ENCODE data around the gene RPLP2. TPM values are rescaled to one million over a fixed set of nuclear protein-coding genes. Genes with fewer than 3 reads are reported as not detected.
A peak's percentile ranks its signal among the peaks of the same experiment; 100 is the strongest.

RPLP2 gene
- polyA plus RNA-seq (632 to 1,901 TPM (median 797 TPM) in 3 replicates), polyA minus RNA-seq (250 to 697 TPM (median 466 TPM) in 3 replicates)
- 1,669 TPM for polyA plus RNA-seq (2011; ENCODE audit: low read depth)
- polyA plus RNA-seq (2011; cell fraction: cytosol; rRNA removed) = 900 and 1,809 TPM in 2 replicates
- polyA plus RNA-seq (2011; cell fraction: nucleus; rRNA removed) = 325 and 365 TPM in 2 replicates
- 1,716 and 2,327 TPM in 2 replicates for polyA plus RNA-seq (2012; ENCODE audit: low replicate concordance)
- polyA minus RNA-seq (2011; cell fraction: cytosol; rRNA and poly(A)+ RNA removed) = 1,353 TPM
- 148 and 153 TPM in 2 replicates for polyA minus RNA-seq (2011; cell fraction: nucleus; rRNA and poly(A)+ RNA removed)

GRCh38 chr11:809287-810039 is at the start of gene RPLP2:
Gene RPLP2 (plus strand): TSS chr11:809967. CDS start chr11:810235, 268 bp downstream.
- H3K4me2 ChIP-seq (ENCODE audit: control insufficient read depth, extremely low read depth, insufficient read depth, low read depth, low read length) = peak within 1 kb of the TSS; percentile 99
- TF ChIP-seq CTCF (optimal IDR thresholded peaks at IDR 0.05 in 1 of 3, IDR thresholded peaks at IDR 0.05 in 1 of 3, conservative IDR thresholded peaks at IDR 0.05 in 1 of 3; ENCODE audit: extremely low read depth in 1 of 3, insufficient read depth in 2 of 3, low read length in 3 of 3) (no peak), EZH2 (IDR thresholded peaks at IDR 0.05; ENCODE audit: low read length) (no peak)
- H3K79me2 ChIP-seq (ENCODE audit: control insufficient read depth, insufficient read depth, low read length) = peaks cover 39% of the 10 kb centered on the region
- H2AFZ ChIP-seq (ENCODE audit: control insufficient read depth, low read length) = peak within 1 kb of the TSS; percentile 99
- DNase-seq (ENCODE audit: low read depth, low spot score) (peak; percentile 66), FAIRE-seq (peak; percentile 36)
- H3K9me1 ChIP-seq (ENCODE audit: control insufficient read depth, extremely low read depth, insufficient read depth, low read length) = no peaks in the 10 kb centered on the region
- peaks cover 25% of the 10 kb centered on the region for H3K4me1 ChIP-seq (ENCODE audit: control insufficient read depth, extremely low read depth, insufficient read depth, low read length)
- no peaks in the 10 kb centered on the region for H3K9me3 ChIP-seq (ENCODE audit: control insufficient read depth, low read depth, low read length)
- peaks cover 25 to 31% of the 10 kb centered on the region in 2 experiments for H3K36me3 ChIP-seq (ENCODE audit: control insufficient read depth in 2 of 2, extremely low read depth in 1 of 2, insufficient read depth in 2 of 2, low read length in 2 of 2)
- H3K4me3 ChIP-seq (ENCODE audit: control insufficient read depth in 2 of 3, extremely low read depth in 1 of 3, insufficient read depth in 2 of 3, low read depth in 1 of 3, low read length in 3 of 3) = peak within 1 kb of the TSS; percentile 81 to 98 (median 98)
- H3K27me3 ChIP-seq (ENCODE audit: control insufficient read depth, extremely low read depth, insufficient read depth, low read length) = no peaks in the 10 kb centered on the region
- H4K20me1 ChIP-seq (ENCODE audit: control insufficient read depth, extremely low read depth, insufficient read depth, low read length) = peaks cover 19% of the 10 kb centered on the region
- H3K27ac ChIP-seq (ENCODE audit: control insufficient read depth, insufficient read depth, low read length) = peak within 1 kb of the TSS; percentile 95
- dilution Hi-C loops (cut with MboI; ENCODE audit: extremely low pct_ligation_motif_present, low sequenced_read_pairs) = no loop called here
- H3K9ac ChIP-seq (ENCODE audit: control insufficient read depth, extremely low read depth, insufficient read depth, low read length) = peak within 1 kb of the TSS; percentile 96

GRCh38 chr11:760236-760635 is 49.5 kb upstream of the RPLP2 start:
- Histone ChIP-seq H4K20me1 (ENCODE audit: control insufficient read depth, extremely low read depth, insufficient read depth, low read length) (peaks cover 15% of the 10 kb centered on the region), H3K4me2 (ENCODE audit: control insufficient read depth, extremely low read depth, insufficient read depth, low read depth, low read length) (no peak overlapping the region), H3K79me2 (ENCODE audit: control insufficient read depth, insufficient read depth, low read length) (peaks cover 19% of the 10 kb centered on the region), H3K9me3 (ENCODE audit: control insufficient read depth, low read depth, low read length) (no peaks in the 10 kb centered on the region), H3K27me3 (ENCODE audit: control insufficient read depth, extremely low read depth, insufficient read depth, low read length) (no peaks in the 10 kb centered on the region), H3K9me1 (ENCODE audit: control insufficient read depth, extremely low read depth, insufficient read depth, low read length) (peaks cover 3% of the 10 kb centered on the region), H3K9ac (ENCODE audit: control insufficient read depth, extremely low read depth, insufficient read depth, low read length) (no peak overlapping the region), H3K36me3 (ENCODE audit: control insufficient read depth in 2 of 2, extremely low read depth in 1 of 2, insufficient read depth in 2 of 2, low read length in 2 of 2) (peaks cover 37 to 38% of the 10 kb centered on the region in 2 experiments), H3K4me3 (ENCODE audit: control insufficient read depth in 2 of 3, extremely low read depth in 1 of 3, insufficient read depth in 2 of 3, low read depth in 1 of 3, low read length in 3 of 3) (no peak overlapping the region), H3K4me1 (ENCODE audit: control insufficient read depth, extremely low read depth, insufficient read depth, low read length) (peaks cover 19% of the 10 kb centered on the region), H3K27ac (ENCODE audit: control insufficient read depth, insufficient read depth, low read length) (no peak overlapping the region), H2AFZ (ENCODE audit: control insufficient read depth, low read length) (no peak overlapping the region)
- TF ChIP-seq EZH2 (IDR thresholded peaks at IDR 0.05; ENCODE audit: low read length) = no peak
- no peak for TF ChIP-seq CTCF (optimal IDR thresholded peaks at IDR 0.05 in 1 of 3, IDR thresholded peaks at IDR 0.05 in 1 of 3, conservative IDR thresholded peaks at IDR 0.05 in 1 of 3; ENCODE audit: extremely low read depth in 1 of 3, insufficient read depth in 2 of 3, low read length in 3 of 3)
- dilution Hi-C loops (cut with MboI; ENCODE audit: extremely low pct_ligation_motif_present, low sequenced_read_pairs) = no loop called here
- DNase-seq (ENCODE audit: low read depth, low spot score) (no peak), FAIRE-seq (no peak)
